Activated B cell treated with CpG ODN at 0.5 μM for 24 hours (primary cell): ENCODE measurements around the gene LTB4R. TPM values are rescaled to one million over a fixed set of nuclear protein-coding genes. Genes with fewer than 3 reads are reported as not detected.

ENCODE experiments used
- ATAC-seq: fragments of 200-7000 bp; cut with Tn5 transposase; one replicate; pipeline ENCODE4 v1.10.0; 2021; ENCODE audit warnings: low read depth, mild to moderate bottlenecking, moderate library complexity
- CTCF ChIA-PET: fragments of 350-600 bp; sonication (Branson Sonifier 250); formaldehyde crosslinking; loops from one replicate; lab custom pipeline; 2021; ENCODE audit warnings: antibody characterized with exemption; lab: Charles Lee
- POLR2A ChIA-PET: fragments of 350-600 bp; sonication (Branson Sonifier 250); formaldehyde crosslinking; loops from one replicate; lab custom pipeline; 2021; ENCODE audit warnings: antibody characterized with exemption; lab: Charles Lee
- DNase-seq: peaks from one replicate; pipeline ENCODE4 v3.0.0; 2022
- H3K27ac Mint-ChIP-seq: one replicate; pipeline ENCODE4 v1.8.0; 2020; ENCODE audit warnings: mixed read lengths
- H3K27me3 Mint-ChIP-seq: one replicate; pipeline ENCODE4 v1.8.0; 2021; ENCODE audit warnings: mixed read lengths
- H3K36me3 Mint-ChIP-seq: one replicate; pipeline ENCODE4 v1.8.0; 2021; ENCODE audit warnings: low read depth, mixed read lengths
- H3K4me1 Mint-ChIP-seq: one replicate; pipeline ENCODE4 v1.8.0; 2021; ENCODE audit warnings: mixed read lengths
- H3K4me3 Mint-ChIP-seq: one replicate; pipeline ENCODE4 v1.8.0; 2020; ENCODE audit warnings: mild to moderate bottlenecking, mixed read lengths
- H3K9me3 Mint-ChIP-seq: one replicate; pipeline ENCODE4 v1.8.0; 2020; ENCODE audit warnings: mixed read lengths
- intact Hi-C: fragments of 100-400 bp; cut with micrococcal nuclease; formaldehyde crosslinking; loops from one replicate; pipeline ENCODE4 v1.15.1; 2024
- total RNA-seq: library from RNA; stranded (reverse); gene quantifications from 2 replicates; pipeline ENCODE4 v1.2.3, GENCODE V29; 2022
- TF ChIP-seq, protein P1 (sequence below): fragments of 200-600 bp; IDR thresholded peaks from one replicate; pipeline ENCODE4 v1.8.0; 2022; ENCODE audit warnings: antibody characterized with exemption, mild to moderate bottlenecking

LTB4R gene
- total RNA-seq, 1 donor from 2014 or later = 8.2 TPM

- peaks cover 51% of the 10 kb centered on the region for H3K4me1 Mint-ChIP-seq
- ATAC-seq = no peak
- intact Hi-C loops = loop anchor here (1.0 to 5.0 kb wide), 7 partner anchors 9 to 285 kb away; partner anchors contain the start of genes CARMIL3, EMC9, GMPR2 and NEDD8
Observed at GRCh38 chr14:24298892-24299254, 12.4 kb upstream of the LTB4R start.

GRCh38 chr14:24299255-24300191 is 11.8 kb upstream of the LTB4R start, which contains the start of the genes DHRS1 and NOP9:
TSS of gene DHRS1 (minus strand) at chr14:24299780. CDS start at chr14:24299106, 674 bp downstream.
TSS of gene NOP9 (plus strand) at chr14:24299850. CDS start at chr14:24299955, 105 bp downstream.
- Mint-ChIP-seq H3K36me3 (peaks cover 62% of the 10 kb centered on the region), H3K4me1 (peaks cover 51% of the 10 kb centered on the region), H3K27ac (peak within 1 kb of the TSS; percentile 94), H3K9me3 (no peaks in the 10 kb centered on the region), H3K27me3 (no peaks in the 10 kb centered on the region), H3K4me3 (peak within 1 kb of the TSS; percentile 95)
- ChIA-PET CTCF (interaction anchor here (0.7 to 7.1 kb wide), 10 partner anchors 9 to 192 kb away, joined by 3 to 139 read pairs (median 5); partner anchors contain the start of genes CIDEB, KHNYN, LTB4R and LTB4R2), POLR2A (interaction anchor here (0.6 to 8.2 kb wide), 19 partner anchors 8 to 185 kb away, joined by 3 to 242 read pairs (median 6); partner anchors contain the start of genes CBLN3, CHMP4A, CIDEB and DCAF11)
- TF ChIP-seq, protein P1, sequence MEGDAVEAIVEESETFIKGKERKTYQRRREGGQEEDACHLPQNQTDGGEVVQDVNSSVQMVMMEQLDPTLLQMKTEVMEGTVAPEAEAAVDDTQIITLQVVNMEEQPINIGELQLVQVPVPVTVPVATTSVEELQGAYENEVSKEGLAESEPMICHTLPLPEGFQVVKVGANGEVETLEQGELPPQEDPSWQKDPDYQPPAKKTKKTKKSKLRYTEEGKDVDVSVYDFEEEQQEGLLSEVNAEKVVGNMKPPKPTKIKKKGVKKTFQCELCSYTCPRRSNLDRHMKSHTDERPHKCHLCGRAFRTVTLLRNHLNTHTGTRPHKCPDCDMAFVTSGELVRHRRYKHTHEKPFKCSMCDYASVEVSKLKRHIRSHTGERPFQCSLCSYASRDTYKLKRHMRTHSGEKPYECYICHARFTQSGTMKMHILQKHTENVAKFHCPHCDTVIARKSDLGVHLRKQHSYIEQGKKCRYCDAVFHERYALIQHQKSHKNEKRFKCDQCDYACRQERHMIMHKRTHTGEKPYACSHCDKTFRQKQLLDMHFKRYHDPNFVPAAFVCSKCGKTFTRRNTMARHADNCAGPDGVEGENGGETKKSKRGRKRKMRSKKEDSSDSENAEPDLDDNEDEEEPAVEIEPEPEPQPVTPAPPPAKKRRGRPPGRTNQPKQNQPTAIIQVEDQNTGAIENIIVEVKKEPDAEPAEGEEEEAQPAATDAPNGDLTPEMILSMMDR = no peak
- peak; percentile 78 for ATAC-seq
- intact Hi-C loops = loop anchor here (1.0 to 5.0 kb wide), 7 partner anchors 9 to 285 kb away; partner anchors contain the start of genes CARMIL3, EMC9, GMPR2 and NEDD8
- peak; percentile 93 for DNase-seq

More at GRCh38 chr14:24298892-24299254, 12.4 kb upstream of the LTB4R start:
- CTCF ChIA-PET = interaction anchor here (0.6 to 7.1 kb wide), 8 partner anchors 9 to 131 kb away, joined by 3 to 139 read pairs (median 5); partner anchors contain the start of genes CIDEB, KHNYN, LTB4R and LTB4R2
- DNase-seq = no peak
- Mint-ChIP-seq H3K27ac (peak overlapping the region; percentile 94), H3K36me3 (peaks cover 57% of the 10 kb centered on the region), H3K27me3 (no peaks in the 10 kb centered on the region), H3K9me3 (no peaks in the 10 kb centered on the region), H3K4me3 (peak overlapping the region; percentile 95)
- TF ChIP-seq, protein P1 = no peak
- POLR2A ChIA-PET = interaction anchor here (1.0 to 8.2 kb wide), 11 partner anchors 9 to 138 kb away, joined by 4 to 242 read pairs (median 17); partner anchors contain the start of genes CBLN3, CHMP4A, CIDEB and IRF9

DNA sequence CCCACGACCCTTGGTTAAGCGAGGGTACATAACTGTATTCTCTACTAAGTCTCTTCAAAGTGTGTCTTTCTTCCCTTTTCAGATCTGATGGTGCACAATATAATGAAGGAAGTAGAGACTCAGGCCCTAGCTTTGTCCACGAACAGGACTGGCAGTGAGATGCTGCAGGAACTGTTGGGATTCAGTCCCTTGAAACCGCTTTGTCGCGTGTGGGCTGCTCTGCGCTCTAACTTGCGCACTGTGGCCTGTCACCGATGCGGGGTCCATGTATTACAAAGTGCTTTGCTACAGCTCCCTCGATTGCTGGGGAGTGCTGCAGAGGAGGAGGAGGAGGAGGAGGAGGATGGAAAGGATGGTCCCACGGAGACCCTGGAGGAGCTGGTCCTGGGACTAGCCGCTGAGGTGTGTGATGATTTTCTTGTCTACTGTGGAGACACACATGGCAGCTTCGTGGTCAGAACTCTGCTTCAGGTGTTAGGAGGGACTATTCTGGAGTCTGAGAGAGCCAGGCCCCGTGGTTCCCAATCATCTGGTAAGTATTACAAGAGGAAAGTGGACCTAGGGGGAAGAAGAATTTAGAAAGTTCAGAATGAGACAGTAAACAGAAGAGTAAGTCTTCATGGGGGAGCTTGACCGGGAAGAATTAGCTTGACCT is 10.8 kb upstream of the LTB4R start:
- no peak for ATAC-seq
- Mint-ChIP-seq H3K4me3 (peak overlapping the region; percentile 95), H3K36me3 (peaks cover 64% of the 10 kb centered on the region), H3K9me3 (no peaks in the 10 kb centered on the region), H3K27ac (peak overlapping the region; percentile 94), H3K27me3 (no peaks in the 10 kb centered on the region), H3K4me1 (peaks cover 51% of the 10 kb centered on the region)
- CTCF ChIA-PET = interaction anchor here (0.7 to 7.1 kb wide), 9 partner anchors 8 to 193 kb away, joined by 3 to 139 read pairs (median 5); partner anchors contain the start of genes CIDEB, LTB4R, LTB4R2 and TINF2
- POLR2A ChIA-PET = interaction anchor here (0.5 to 8.2 kb wide), 20 partner anchors 8 to 186 kb away, joined by 3 to 242 read pairs (median 6); partner anchors contain the start of genes CBLN3, CHMP4A, CIDEB and DCAF11
- intact Hi-C loops = no loop called here
- no peak for DNase-seq
- TF ChIP-seq, protein P1 = no peak

DNA sequence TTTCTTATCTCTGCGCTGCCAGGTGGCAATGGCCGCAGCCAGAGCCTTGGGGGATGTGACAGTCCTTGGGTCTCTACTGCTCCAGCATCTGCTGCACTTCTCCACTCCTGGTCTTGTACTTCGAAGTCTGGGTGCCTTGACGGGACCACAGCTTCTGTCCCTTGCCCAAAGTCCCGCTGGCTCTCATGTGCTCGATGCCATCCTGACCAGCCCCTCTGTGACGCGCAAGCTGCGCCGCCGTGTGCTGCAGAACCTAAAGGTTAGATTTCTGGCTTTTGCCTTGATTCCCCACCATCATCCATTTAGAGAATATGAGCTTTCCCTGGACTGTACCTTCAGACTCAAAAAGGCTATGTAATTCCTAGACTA is 7.3 kb upstream of the LTB4R start:
- H3K27ac Mint-ChIP-seq = no peak overlapping the region
- intact Hi-C loops = no loop called here
- H3K36me3 Mint-ChIP-seq = peaks cover 77% of the 10 kb centered on the region
- H3K4me3 Mint-ChIP-seq = no peak overlapping the region
- DNase-seq (no peak), ATAC-seq (no peak)
- TF ChIP-seq, protein P1 = no peak
- ChIA-PET POLR2A (interaction anchor here (0.5 to 8.2 kb wide), 2 partner anchors 9 to 62 kb away, joined by 3 to 242 read pairs; partner anchors contain the start of gene TINF2), CTCF (no interaction called here)
- no peaks in the 10 kb centered on the region for H3K27me3 Mint-ChIP-seq
- H3K9me3 Mint-ChIP-seq = no peaks in the 10 kb centered on the region
- H3K4me1 Mint-ChIP-seq = peaks cover 36% of the 10 kb centered on the region
